H1 (cell line): Measurements from ENCODE around the gene SETD1B. TPM values are rescaled to one million over a fixed set of nuclear protein-coding genes. Genes with fewer than 3 reads are reported as not detected.

Experiments used
- CTCF ChIA-PET: fragments of 300-600 bp; sonication (Branson Sonifier 250); formaldehyde crosslinking; loops from one replicate; lab custom pipeline; 2021; ENCODE audit not compliant: partially characterized antibody; lab: Charles Lee
- POLR2A ChIA-PET: fragments of 300-600 bp; sonication (Branson Sonifier 250); formaldehyde crosslinking; loops from one replicate; lab custom pipeline; 2021; ENCODE audit warnings: inconsistent platforms; ENCODE audit not compliant: partially characterized antibody; lab: Charles Lee
- DNase-seq, 2 experiments: peaks; one replicate each; pipeline versions ENCODE4 v3.0.0 to v3.0.0-alpha.2; 2010 to 2022; ENCODE audit warnings: low spot score in 2 of 2, low read depth in 1 of 2, mixed read lengths in 1 of 2
- FAIRE-seq: peaks from 2 replicates; lab custom pipeline; 2011; peaks lifted over from hg19 to GRCh38; lab: Jason Lieb, UNC
- H2AFZ ChIP-seq: 2 replicates; pipeline ENCODE4 v1.8.1; 2012; ENCODE audit warnings: low read length, inconsistent platforms
- H2AK5ac ChIP-seq: 2 replicates; pipeline ENCODE4 v1.6.1; 2013; ENCODE audit warnings: low read depth, low read length
- H2BK120ac ChIP-seq: replicated peaks from 2 replicates; pipeline ENCODE3; 2013; ENCODE audit warnings: low read depth, low read length, inconsistent platforms
- H2BK12ac ChIP-seq: 2 replicates; pipeline ENCODE4 v1.6.1; 2013; ENCODE audit warnings: low read depth, low read length
- H2BK15ac ChIP-seq: 2 replicates; pipeline ENCODE4 v1.6.1; 2013; ENCODE audit warnings: low read length
- H2BK20ac ChIP-seq: 2 replicates; pipeline ENCODE4 v1.6.1; 2013; ENCODE audit warnings: low read length
- H2BK5ac ChIP-seq: 2 replicates; pipeline ENCODE4 v1.6.1; 2013; ENCODE audit warnings: low read depth, low read length
- H3K14ac ChIP-seq: 2 replicates; pipeline ENCODE4 v1.6.1; 2013; ENCODE audit warnings: inconsistent platforms; ENCODE audit not compliant: insufficient read length
- H3K18ac ChIP-seq: 2 replicates; pipeline ENCODE4 v1.6.1; 2013; ENCODE audit warnings: low read length; ENCODE audit errors: extremely low read depth
- H3K23ac ChIP-seq: 2 replicates; pipeline ENCODE4 v1.6.1; 2013; ENCODE audit warnings: inconsistent platforms; ENCODE audit not compliant: insufficient read length
- H3K23me2 ChIP-seq: 2 replicates; pipeline ENCODE4 v1.6.1; 2013; ENCODE audit warnings: low read depth, low read length
- H3K27ac ChIP-seq: 2 replicates; pipeline ENCODE4 v1.6.1; 2011; ENCODE audit warnings: low read depth, low read length, inconsistent platforms
- H3K27me3 ChIP-seq, 4 experiments: replicated peaks in 1 of 4; 1 replicate in 1 of 4; 2 replicates in 3 of 4; pipeline versions ENCODE4 v1.6.1 to v1.8.1; 2011 to 2013; ENCODE audit warnings: low read length in 3 of 4, mild to moderate bottlenecking in 3 of 4, inconsistent platforms in 2 of 4, mixed read lengths in 2 of 4, moderate library complexity in 1 of 4; ENCODE audit not compliant: control insufficient read depth in 3 of 4, insufficient read depth in 3 of 4; ENCODE audit errors: extremely low read depth in 1 of 4
- H3K36me3 ChIP-seq, 4 experiments: 2 replicates each; pipeline versions ENCODE4 v1.6.1 to v1.8.1; 2011 to 2013; ENCODE audit warnings: mild to moderate bottlenecking in 4 of 4, low read length in 3 of 4, moderate library complexity in 2 of 4, control low read depth in 1 of 4, inconsistent platforms in 1 of 4; ENCODE audit not compliant: insufficient read depth in 4 of 4, control insufficient read depth in 2 of 4
- H3K4ac ChIP-seq: replicated peaks from 2 replicates; pipeline ENCODE3; 2013; ENCODE audit warnings: low read length, low read depth, mixed read lengths, inconsistent platforms; ENCODE audit not compliant: insufficient read length
- H3K4me1 ChIP-seq, 4 experiments: replicated peaks in 1 of 4; 1 replicate in 1 of 4; 2 replicates in 3 of 4; pipeline versions ENCODE4 v1.6.1 to v1.8.1; 2011 to 2013; ENCODE audit warnings: low read length in 3 of 4, inconsistent platforms in 2 of 4, mixed read lengths in 1 of 4; ENCODE audit not compliant: insufficient read depth in 4 of 4, control insufficient read depth in 3 of 4
- H3K4me2 ChIP-seq, 2 experiments: 2 replicates each; pipeline versions ENCODE4 v1.6.1 to v1.8.1; 2011 to 2013; ENCODE audit warnings: low read depth in 2 of 2, low read length in 2 of 2, control low read depth in 1 of 2, inconsistent platforms in 1 of 2, mild to moderate bottlenecking in 1 of 2; ENCODE audit not compliant: insufficient read depth in 1 of 2
- H3K4me3 ChIP-seq, 4 experiments: fragments of 200-600, 300-600 bp in 1 of 4; sonication (generic), shearing (Covaris generic), sonication (Bioruptor Twin) in 1 of 4; 2 replicates each; pipeline versions ENCODE4 v1.5.1 to v1.8.1; 2011 to 2016; ENCODE audit warnings: low read length in 4 of 4, low read depth in 3 of 4, control low read depth in 2 of 4, inconsistent platforms in 2 of 4, mild to moderate bottlenecking in 2 of 4, mixed read lengths in 1 of 4, moderate library complexity in 1 of 4; ENCODE audit not compliant: insufficient read depth in 2 of 4; ENCODE audit errors: extremely low read depth in 1 of 4
- H3K56ac ChIP-seq: replicated peaks from 2 replicates; pipeline ENCODE3; 2013; ENCODE audit warnings: low read depth, mild to moderate bottlenecking, mixed read lengths, low read length, inconsistent platforms; ENCODE audit not compliant: insufficient read length
- H3K79me1 ChIP-seq: 2 replicates; pipeline ENCODE4 v1.6.1; 2013; ENCODE audit warnings: low read depth, low read length, control low read depth
- H3K79me2 ChIP-seq, 2 experiments: 2 replicates each; pipeline versions ENCODE4 v1.6.1 to v1.8.1; 2012 to 2013; ENCODE audit warnings: low read length in 2 of 2, mild to moderate bottlenecking in 2 of 2, inconsistent platforms in 1 of 2; ENCODE audit not compliant: insufficient read depth in 2 of 2, control insufficient read depth in 1 of 2
- H3K9ac ChIP-seq, 4 experiments: replicated peaks in 1 of 4; 1 replicate in 1 of 4; 2 replicates in 3 of 4; pipeline versions ENCODE4 v1.6.1 to v1.8.1; 2011 to 2013; ENCODE audit warnings: low read depth in 3 of 4, low read length in 3 of 4, control low read depth in 2 of 4, mild to moderate bottlenecking in 2 of 4, moderate library complexity in 2 of 4, inconsistent platforms in 1 of 4; ENCODE audit errors: extremely low read depth in 1 of 4
- H3K9me3 ChIP-seq, 2 experiments: 2 replicates each; pipeline versions ENCODE4 v1.6.1 to v1.8.1; 2012 to 2013; ENCODE audit warnings: mild to moderate bottlenecking in 2 of 2, moderate library complexity in 2 of 2, control low read depth in 1 of 2, inconsistent platforms in 1 of 2, low read depth in 1 of 2, low read length in 1 of 2, mixed read lengths in 1 of 2; ENCODE audit not compliant: insufficient read depth in 2 of 2
- H4K20me1 ChIP-seq, 2 experiments: replicated peaks in 1 of 2; 2 replicates each; pipeline versions ENCODE3 to v1.8.1; 2011 to 2013; ENCODE audit warnings: inconsistent platforms in 2 of 2, low read length in 2 of 2, mild to moderate bottlenecking in 1 of 2; ENCODE audit not compliant: insufficient read depth in 2 of 2, control insufficient read depth in 1 of 2
- H4K5ac ChIP-seq: 2 replicates; pipeline ENCODE4 v1.6.1; 2013; ENCODE audit warnings: low read length, low read depth, mixed read lengths, inconsistent platforms; ENCODE audit not compliant: insufficient read length
- H4K8ac ChIP-seq: 2 replicates; pipeline ENCODE4 v1.8.0; 2013; ENCODE audit warnings: mild to moderate bottlenecking, moderate library complexity, low read length, inconsistent platforms; ENCODE audit not compliant: insufficient read depth; ENCODE audit errors: extremely low read depth
- H4K91ac ChIP-seq: replicated peaks from 2 replicates; pipeline ENCODE3; 2013; ENCODE audit warnings: low read length, mixed read lengths, inconsistent platforms; ENCODE audit not compliant: insufficient read length
- CBX5 ChIP-seq: fragments of 300-800, 300-1000 bp; sonication (generic); IDR thresholded peaks from 2 replicates; pipeline ENCODE4 v1.7.1; 2016; ENCODE audit warnings: antibody characterized with exemption, low read length, low read depth
- FOSL1 ChIP-seq: IDR thresholded peaks from 2 replicates; pipeline ENCODE4 v1.6.1; 2011; ENCODE audit warnings: mild to moderate bottlenecking, low read depth, low read length, moderate library complexity; ENCODE audit not compliant: insufficient read depth
- JUN ChIP-seq: IDR thresholded peaks from 2 replicates; pipeline ENCODE4 v1.6.1; 2011; ENCODE audit warnings: low read depth, mild to moderate bottlenecking, improper control_type of control experiment, low read length
- SAP30 ChIP-seq: fragments of 300-600 bp; sonication (generic); IDR thresholded peaks from 2 replicates; pipeline ENCODE4 v1.7.1; 2012; ENCODE audit warnings: low read length, moderate library complexity, mild to moderate bottlenecking, inconsistent platforms; ENCODE audit not compliant: insufficient read depth, insufficient replicate concordance
- SIN3A ChIP-seq, 2 experiments: IDR thresholded peaks in 1 of 2; conservative IDR thresholded peaks in 1 of 2; 2 replicates each; pipeline ENCODE4 v1.6.1; 2011 to 2012; ENCODE audit warnings: low read length in 2 of 2, improper control_type of control experiment in 1 of 2, low read depth in 1 of 2, mild to moderate bottlenecking in 1 of 2
- SP1 ChIP-seq: IDR thresholded peaks from 2 replicates; pipeline ENCODE4 v1.6.1; 2011; ENCODE audit warnings: low read depth, low read length
- SP2 ChIP-seq: IDR thresholded peaks from 2 replicates; pipeline ENCODE4 v1.6.1; 2012; ENCODE audit warnings: mild to moderate bottlenecking, low read length, inconsistent platforms
- TBP ChIP-seq: IDR thresholded peaks from 2 replicates; pipeline ENCODE4 v1.6.1; 2011; ENCODE audit warnings: low read depth, low read length, improper control_type of control experiment
- TCF12 ChIP-seq: IDR thresholded peaks from 2 replicates; pipeline ENCODE4 v1.6.1; 2011; ENCODE audit warnings: low read depth, mild to moderate bottlenecking, low read length
- WGBS, 2 experiments: shearing (Covaris generic) in 1 of 2; methylation state at CpG; one replicate each; pipeline versions ENCODE4 v1.1.6 to v1.1.7; 2013 to 2015; ENCODE audit warnings: low lambda C conversion rate in 2 of 2, mixed read lengths in 2 of 2, inconsistent platforms in 1 of 2, low coverage in 1 of 2, missing lambda C conversion rate in 1 of 2; ENCODE audit not compliant: insufficient replicate concordance in 2 of 2, insufficient coverage in 1 of 2, insufficient read length in 1 of 2; ENCODE audit errors: extremely low coverage in 1 of 2, missing lambda C conversion rate in 1 of 2; 5-methylcytosine and 5-hydroxymethylcytosine counted together
- polyA plus RNA-seq, 7 experiments: library from polyadenylated mRNA; depleted of rRNA in 3 of 7; stranded (reverse) in 5 of 7; unstranded in 2 of 7; fragments of >200 nt in 5 of 7; fragments of 200-250 nt in 2 of 7; gene quantifications; 1 replicate in 5 of 7; 2 replicates in 1 of 7; 4 replicates in 1 of 7; pipeline versions ENCODE4 v1.2.1 to v1.2.3, GENCODE V29; 2011 to 2013; ENCODE audit warnings: missing spikeins in 2 of 7, mixed read lengths in 2 of 7
- total RNA-seq: library from RNA; stranded (reverse); fragmentation: NEBNext Ultra II Directional; extraction: Animal tissue kit (Norgen Biotek cat#: 25700); gene quantifications from 2 replicates; pipeline ENCODE4 v1.2.1, GENCODE V29; 2021
- TF ChIP-seq, protein P1 (sequence below): IDR thresholded peaks from 2 replicates; pipeline ENCODE4 v1.6.1; 2012; ENCODE audit warnings: inconsistent platforms

SETD1B gene
- total and polyA plus RNA-seq, 2 of the 8 experiments (the other 6 are each of a cell fraction or from before 2014, with no cell fraction given): 1.3 to 17.7 TPM

DNA sequence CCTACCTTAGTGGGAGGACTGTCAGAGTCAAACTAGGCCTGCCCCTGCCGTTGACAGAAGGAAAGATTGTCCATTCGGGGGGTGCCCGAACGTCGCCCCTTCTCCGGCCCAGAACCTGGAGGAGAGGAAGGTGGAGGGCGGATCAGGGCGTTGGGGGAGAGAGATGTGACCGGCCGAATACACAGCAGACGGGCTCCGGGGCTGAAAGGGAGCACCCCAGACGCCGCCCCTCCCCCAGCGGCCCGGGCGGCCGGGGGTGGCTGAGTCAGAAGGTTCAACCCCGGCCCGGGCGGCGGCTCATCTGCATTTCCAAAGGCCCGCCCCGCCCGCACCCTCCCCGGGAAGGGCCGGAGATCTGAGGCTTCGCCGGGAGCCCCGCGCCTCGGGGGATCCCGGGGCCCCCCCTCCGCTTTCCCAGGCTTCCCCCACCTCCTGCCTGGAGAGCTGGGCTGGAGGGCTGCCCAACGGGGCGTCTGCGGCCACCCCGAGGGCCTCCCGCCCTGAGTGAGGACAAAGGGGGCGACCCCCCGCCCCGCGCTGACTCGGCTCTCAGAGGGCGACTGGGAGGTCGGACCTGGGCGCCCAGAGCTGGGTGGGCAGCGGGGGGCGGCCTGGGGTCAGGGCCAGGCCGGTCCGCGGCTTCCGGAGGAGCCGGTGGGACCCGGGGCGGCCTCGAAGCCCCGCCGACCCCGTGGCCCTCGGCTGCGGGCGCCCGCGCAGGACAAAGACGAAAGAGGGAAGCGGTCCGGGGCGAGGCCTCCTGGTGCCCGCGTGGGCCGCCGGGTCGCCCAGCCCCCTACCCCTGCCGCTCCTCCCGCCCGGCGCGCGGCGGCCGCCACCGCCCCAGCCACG is 3.7 kb upstream of the SETD1B start:
- Histone ChIP-seq H4K20me1 (peaks cover 6 to 13% of the 10 kb centered on the region in 2 experiments), H4K91ac (peak overlapping the region; percentile 89), H3K36me3 (peaks cover 0 to 16% (median 3%) of the 10 kb centered on the region in 4 experiments; a peak in 4 of 8 replicates), H2BK20ac (no peak overlapping the region), H3K4ac (peak overlapping the region; percentile 59), H4K8ac (peak overlapping the region; percentile 100), H2BK120ac (no peak overlapping the region), H3K18ac (no peak overlapping the region; the same call in 1 of the 2 replicates), H3K79me1 (0 out of 2 replicates have a peak, but pooled peaks cover 6% of the 10 kb centered on the region), H3K23ac (no peak overlapping the region), H3K14ac (no peak overlapping the region), H3K27ac (peak overlapping the region; percentile 97), H3K23me2 (peaks cover 23% of the 10 kb centered on the region; the same call in 1 of the 2 replicates), H2BK12ac (no peak overlapping the region), H2AK5ac (no peak overlapping the region), H3K27me3 (no peaks in the 10 kb centered on the region), H3K4me2 (peak overlapping the region; percentile 83 to 92), H2BK15ac (no peak overlapping the region; the same call in 1 of the 2 replicates), H2BK5ac (peak overlapping the region; percentile 12; the same call in 1 of the 2 replicates), H3K56ac (peak overlapping the region; percentile 84), H3K9me3 (no peaks in the 10 kb centered on the region), H3K9ac (peak overlapping the region; percentile 56 to 100 (median 98); a peak in 6 of 7 replicates), H2AFZ (no peak overlapping the region), H3K4me3 (peak overlapping the region; percentile 70 to 88 (median 81)), H4K5ac (peak overlapping the region; percentile 58), H3K4me1 (peaks cover 11 to 28% (median 19%) of the 10 kb centered on the region in 4 experiments), H3K79me2 (peaks cover 0 to 38% of the 10 kb centered on the region in 2 experiments; a peak in 2 of 4 replicates)
- DNase-seq (no peak), FAIRE-seq (no peak)
- WGBS, 2 experiments: 2% methylated on average over 6 of the region's 84 CpGs; no CpG with 5 or more reads in 1 of the 2 experiments
- CTCF ChIA-PET: interaction anchor here (0.6 to 10.8 kb wide), 4 partner anchors 8 to 300 kb away, joined by 4 to 363 read pairs (median 84); partner anchors contain the start of gene SETD1B
- POLR2A ChIA-PET: interaction anchor here (0.6 to 34.9 kb wide), 15 partner anchors 0 to 222 kb away, joined by 3 to 958 read pairs (median 5); partner anchors contain the start of genes PSMD9, RHOF and SETD1B
- TF ChIP-seq SP2 (no peak), CBX5 (no peak), TBP (no peak; the same call in 1 of the 2 replicates), SIN3A (conservative IDR thresholded peaks at IDR 0.05 in 1 of 2, IDR thresholded peaks at IDR 0.05 in 1 of 2; ENCODE audit: low read depth in 1 of 2, low read length in 2 of 2) (0 out of 4 replicates have a peak, but pooled peaks have one; percentile 29 to 53), SP1 (no peak), SAP30 (no peak), JUN (no peak), FOSL1 (no peak), TCF12 (no peak)
- TF ChIP-seq, protein P1, sequence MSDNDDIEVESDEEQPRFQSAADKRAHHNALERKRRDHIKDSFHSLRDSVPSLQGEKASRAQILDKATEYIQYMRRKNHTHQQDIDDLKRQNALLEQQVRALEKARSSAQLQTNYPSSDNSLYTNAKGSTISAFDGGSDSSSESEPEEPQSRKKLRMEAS: no peak
